Naive thymus-derived CD4-positive, alpha-beta T cell (primary cell): Measurements from ENCODE around the gene GLDC. TPM values are rescaled to one million over a fixed set of nuclear protein-coding genes. Genes with fewer than 3 reads are reported as not detected.
A peak's percentile ranks its signal among the peaks of the same experiment; 100 is the strongest.

Experiments used
- ATAC-seq: fragments of 150-1000 bp; cut with Tn5 transposase; 2 replicates; pipeline ENCODE4 v1.10.0; 2021; ENCODE audit warnings: mild to moderate bottlenecking, moderate library complexity
- CTCF ChIA-PET: fragments of 350-600 bp; sonication (Branson Sonifier 250); formaldehyde crosslinking; loops from one replicate; lab custom pipeline; 2021; ENCODE audit warnings: antibody characterized with exemption; lab: Charles Lee
- POLR2A ChIA-PET: fragments of 350-600 bp; sonication (Branson Sonifier 250); formaldehyde crosslinking; loops from one replicate; lab custom pipeline; 2021; ENCODE audit warnings: antibody characterized with exemption, inconsistent platforms; lab: Charles Lee
- DNase-seq, 9 donors: peaks; one replicate each; pipeline versions ENCODE4 v3.0.0 to v3.0.0-alpha.2; 2020 to 2022; ENCODE audit warnings: mixed read lengths in 1 of 9
- H3K27ac ChIP-seq: one replicate; pipeline ENCODE4 v1.7.0; 2013; ENCODE audit warnings: mild to moderate bottlenecking, low read depth, low read length, moderate library complexity
- H3K27me3 ChIP-seq, 2 donors: one replicate each; pipeline ENCODE4 v1.7.0; 2013; ENCODE audit warnings: low read length in 2 of 2, mild to moderate bottlenecking in 2 of 2, moderate library complexity in 2 of 2; ENCODE audit not compliant: control insufficient read depth in 2 of 2, insufficient read depth in 2 of 2
- H3K36me3 ChIP-seq, 3 experiments: 1 replicate in 2 of 3; 2 replicates in 1 of 3; pipeline ENCODE4 v1.7.0; 2013; ENCODE audit warnings: low read length in 3 of 3, mild to moderate bottlenecking in 3 of 3, moderate library complexity in 1 of 3; ENCODE audit not compliant: insufficient read depth in 3 of 3, control insufficient read depth in 2 of 3
- H3K4me1 ChIP-seq, 2 donors: one replicate each; pipeline ENCODE4 v1.7.0; 2013; ENCODE audit warnings: low read length in 2 of 2, mild to moderate bottlenecking in 2 of 2, moderate library complexity in 1 of 2; ENCODE audit not compliant: control insufficient read depth in 2 of 2, insufficient read depth in 2 of 2
- H3K4me3 ChIP-seq: 2 replicates; pipeline ENCODE4 v1.7.0; 2013; ENCODE audit warnings: mild to moderate bottlenecking, low read length
- H3K9me3 ChIP-seq, 3 experiments: 1 replicate in 2 of 3; 2 replicates in 1 of 3; pipeline ENCODE4 v1.7.0; 2013; ENCODE audit warnings: low read length in 3 of 3; ENCODE audit not compliant: control insufficient read depth in 2 of 3
- H3K27ac Mint-ChIP-seq, 9 donors: one replicate each; pipeline ENCODE4 v1.8.0; 2020 to 2022; ENCODE audit warnings: mixed read lengths in 9 of 9, mild to moderate bottlenecking in 8 of 9, moderate library complexity in 5 of 9, inconsistent platforms in 2 of 9
- H3K27me3 Mint-ChIP-seq, 5 donors: one replicate each; pipeline ENCODE4 v1.8.0; 2021 to 2022; ENCODE audit warnings: mixed read lengths in 5 of 5, mild to moderate bottlenecking in 1 of 5
- H3K36me3 Mint-ChIP-seq, 5 donors: one replicate each; pipeline ENCODE4 v1.8.0; 2020 to 2022; ENCODE audit warnings: mixed read lengths in 5 of 5, mild to moderate bottlenecking in 3 of 5, inconsistent platforms in 1 of 5
- H3K4me1 Mint-ChIP-seq, 7 donors: one replicate each; pipeline ENCODE4 v1.8.0; 2020 to 2022; ENCODE audit warnings: mixed read lengths in 7 of 7, mild to moderate bottlenecking in 3 of 7, inconsistent platforms in 1 of 7
- H3K4me3 Mint-ChIP-seq, 10 donors: one replicate each; pipeline ENCODE4 v1.8.0; 2020 to 2022; ENCODE audit warnings: mild to moderate bottlenecking in 10 of 10, mixed read lengths in 10 of 10, moderate library complexity in 6 of 10, inconsistent platforms in 2 of 10
- H3K9me3 Mint-ChIP-seq, 11 donors: one replicate each; pipeline ENCODE4 v1.8.0; 2020 to 2022; ENCODE audit warnings: mixed read lengths in 11 of 11, mild to moderate bottlenecking in 4 of 11, inconsistent platforms in 1 of 11, moderate library complexity in 1 of 11
- intact Hi-C, 2 donors: fragments of 100-400 bp; cut with micrococcal nuclease; formaldehyde crosslinking; loops; one replicate each; pipeline ENCODE4 v1.15.1; 2023
- polyA plus RNA-seq, 2 donors: library from polyadenylated mRNA; unstranded; fragments of 300-500 nt; fragmentation: Illumina TruSeq; gene quantifications; one replicate each; pipeline ENCODE4 v1.2.3, GENCODE V29; 2021
- total RNA-seq, 6 experiments: library from RNA in 5 of 6; stranded (reverse) in 5 of 6; gene quantifications; 1 replicate in 5 of 6; 2 replicates in 1 of 6; pipeline ENCODE4 v1.2.3 and lab custom pipeline; 2021 to 2026

GLDC gene
- total and polyA plus RNA-seq, 7 experiments from 2014 or later = 0.56 to 2.2 (median 2.0) TPM; not detected in 4

GRCh38 chr9:6609497-6610016 lies 36.0 kb downstream of the GLDC start:
- no peaks in the 10 kb centered on the region for H3K36me3 ChIP-seq
- H3K27me3 ChIP-seq = no peaks in the 10 kb centered on the region
- H3K27me3 Mint-ChIP-seq = no peaks in the 10 kb centered on the region
- H3K27ac ChIP-seq = no peak overlapping the region
- H3K9me3 ChIP-seq = no peaks in the 10 kb centered on the region
- ATAC-seq (no peak), DNase-seq (no peak)
- ChIA-PET POLR2A (no interaction called here), CTCF (interaction anchor here (1.1 kb wide), 1 partner anchor 24 kb away, joined by 3 read pairs; no protein-coding TSS in a partner anchor)
- no peaks in the 10 kb centered on the region for H3K36me3 Mint-ChIP-seq
- intact Hi-C loops = no loop called here
- H3K4me1 Mint-ChIP-seq = no peaks in the 10 kb centered on the region
- no peak overlapping the region for H3K27ac Mint-ChIP-seq
- H3K9me3 Mint-ChIP-seq = no peaks in the 10 kb centered on the region
- H3K4me1 ChIP-seq = no peaks in the 10 kb centered on the region
- no peak overlapping the region for H3K4me3 ChIP-seq
- no peak overlapping the region for H3K4me3 Mint-ChIP-seq

GRCh38 chr9:6605202-6605601 lies 40.3 kb downstream of the GLDC start:
- no peaks in the 10 kb centered on the region for H3K27me3 Mint-ChIP-seq
- no peaks in the 10 kb centered on the region for H3K9me3 Mint-ChIP-seq
- Histone ChIP-seq H3K27ac (no peak overlapping the region), H3K4me1 (no peaks in the 10 kb centered on the region), H3K4me3 (no peak overlapping the region), H3K27me3 (no peaks in the 10 kb centered on the region), H3K36me3 (no peaks in the 10 kb centered on the region), H3K9me3 (no peaks in the 10 kb centered on the region)
- no peaks in the 10 kb centered on the region for H3K4me1 Mint-ChIP-seq
- no peaks in the 10 kb centered on the region for H3K36me3 Mint-ChIP-seq
- ATAC-seq (peak; percentile 34), DNase-seq (no peak)
- intact Hi-C loops = no loop called here
- no peak overlapping the region for H3K4me3 Mint-ChIP-seq
- CTCF ChIA-PET = no interaction called here
- POLR2A ChIA-PET = no interaction called here
- no peak overlapping the region for H3K27ac Mint-ChIP-seq

- Histone ChIP-seq H3K9me3 (no peaks in the 10 kb centered on the region), H3K4me3 (no peak overlapping the region), H3K4me1 (no peaks in the 10 kb centered on the region), H3K27me3 (no peaks in the 10 kb centered on the region), H3K36me3 (no peaks in the 10 kb centered on the region), H3K27ac (no peak overlapping the region)
- no peak overlapping the region for H3K27ac Mint-ChIP-seq
- H3K36me3 Mint-ChIP-seq = no peaks in the 10 kb centered on the region
- ATAC-seq = no peak
- intact Hi-C loops = no loop called here
- ChIA-PET POLR2A (no interaction called here), CTCF (no interaction called here)
- no peaks in the 10 kb centered on the region for H3K27me3 Mint-ChIP-seq
- no peak for DNase-seq
- no peak overlapping the region for H3K4me3 Mint-ChIP-seq
- H3K9me3 Mint-ChIP-seq = no peaks in the 10 kb centered on the region
- peaks cover 0 to 5% (median 0%) of the 10 kb centered on the region in 7 donors for H3K4me1 Mint-ChIP-seq
Measured at GRCh38 chr9:6600426-6600825, 45.1 kb downstream of the GLDC start.

DNA sequence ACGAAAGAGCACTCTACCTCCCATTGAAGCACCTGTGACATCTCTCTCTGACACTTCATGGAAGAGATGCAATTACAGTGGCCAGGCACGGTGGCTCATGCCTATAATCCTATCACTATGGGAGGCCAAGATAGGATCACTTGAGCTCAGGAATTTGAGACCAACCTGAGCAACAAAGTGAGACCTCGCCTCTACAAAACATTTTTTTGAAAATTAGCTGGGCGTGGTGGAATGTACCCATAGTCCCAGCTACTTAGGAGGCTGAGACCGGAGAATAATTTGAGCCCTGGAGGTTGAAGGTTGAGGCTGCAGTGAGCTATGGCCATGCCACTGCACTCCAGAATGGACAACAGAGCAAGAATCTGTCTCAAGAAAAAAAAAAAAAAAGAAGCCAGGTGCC lies 45.5 kb downstream of the GLDC start:
- Histone ChIP-seq H3K4me3 (no peak overlapping the region), H3K9me3 (no peaks in the 10 kb centered on the region), H3K36me3 (no peaks in the 10 kb centered on the region), H3K27me3 (no peaks in the 10 kb centered on the region), H3K27ac (no peak overlapping the region), H3K4me1 (no peaks in the 10 kb centered on the region)
- no peak overlapping the region for H3K27ac Mint-ChIP-seq
- CTCF ChIA-PET = interaction anchor here (0.6 to 1.0 kb wide), 2 partner anchors 15 to 16 kb away, joined by 3 read pairs; no protein-coding TSS in a partner anchor
- POLR2A ChIA-PET = no interaction called here
- DNase-seq = no peak
- no peaks in the 10 kb centered on the region for H3K27me3 Mint-ChIP-seq
- H3K4me1 Mint-ChIP-seq = peaks cover 0 to 5% (median 0%) of the 10 kb centered on the region in 7 donors
- H3K4me3 Mint-ChIP-seq = no peak overlapping the region
- no peak for ATAC-seq
- no peaks in the 10 kb centered on the region for H3K9me3 Mint-ChIP-seq
- intact Hi-C loops = no loop called here
- no peaks in the 10 kb centered on the region for H3K36me3 Mint-ChIP-seq

- Mint-ChIP-seq H3K4me3 (no peak overlapping the region), H3K27me3 (peaks cover 0 to 4% (median 0%) of the 10 kb centered on the region in 5 donors), H3K36me3 (no peaks in the 10 kb centered on the region), H3K9me3 (no peaks in the 10 kb centered on the region), H3K27ac (peak overlapping the region in 1 of 9 donors; percentile 60), H3K4me1 (peaks cover 0 to 5% (median 0%) of the 10 kb centered on the region in 7 donors)
- CTCF ChIA-PET = interaction anchor here (1.5 kb wide), 1 partner anchor 13 kb away, joined by 5 read pairs; no protein-coding TSS in a partner anchor
- H3K4me1 ChIP-seq = no peaks in the 10 kb centered on the region
- DNase-seq = peak in 1 of 9 donors; percentile 26
- no peak overlapping the region for H3K4me3 ChIP-seq
- no peak for ATAC-seq
- no peaks in the 10 kb centered on the region for H3K27me3 ChIP-seq
- H3K36me3 ChIP-seq = no peaks in the 10 kb centered on the region
- H3K9me3 ChIP-seq = no peaks in the 10 kb centered on the region
- intact Hi-C loops = loop anchor here in 1 of 2 donors (5.0 kb wide), 1 partner anchor 49 kb away; the partner anchor contains the start of gene GLDC
- no peak overlapping the region for H3K27ac ChIP-seq
- POLR2A ChIA-PET = no interaction called here
Measured at GRCh38 chr9:6598249-6598725, 47.2 kb downstream of the GLDC start.

GRCh38 chr9:6592791-6593190 lies 52.7 kb downstream of the GLDC start:
- no peak overlapping the region for H3K4me3 ChIP-seq
- no peak overlapping the region for H3K27ac Mint-ChIP-seq
- no peaks in the 10 kb centered on the region for H3K36me3 Mint-ChIP-seq
- H3K27ac ChIP-seq = no peak overlapping the region
- ChIA-PET CTCF (no interaction called here), POLR2A (interaction anchor here (0.8 kb wide), 1 partner anchor 749 kb away, joined by 3 read pairs; no protein-coding TSS in a partner anchor)
- intact Hi-C loops = no loop called here
- no peaks in the 10 kb centered on the region for H3K27me3 ChIP-seq
- no peaks in the 10 kb centered on the region for H3K36me3 ChIP-seq
- peaks cover 0 to 4% (median 0%) of the 10 kb centered on the region in 5 donors for H3K27me3 Mint-ChIP-seq
- ATAC-seq (no peak), DNase-seq (no peak)
- no peaks in the 10 kb centered on the region for H3K4me1 ChIP-seq
- no peak overlapping the region for H3K4me3 Mint-ChIP-seq
- peaks cover 0 to 10% (median 0%) of the 10 kb centered on the region in 7 donors for H3K4me1 Mint-ChIP-seq
- no peaks in the 10 kb centered on the region for H3K9me3 ChIP-seq
- no peaks in the 10 kb centered on the region for H3K9me3 Mint-ChIP-seq

DNA sequence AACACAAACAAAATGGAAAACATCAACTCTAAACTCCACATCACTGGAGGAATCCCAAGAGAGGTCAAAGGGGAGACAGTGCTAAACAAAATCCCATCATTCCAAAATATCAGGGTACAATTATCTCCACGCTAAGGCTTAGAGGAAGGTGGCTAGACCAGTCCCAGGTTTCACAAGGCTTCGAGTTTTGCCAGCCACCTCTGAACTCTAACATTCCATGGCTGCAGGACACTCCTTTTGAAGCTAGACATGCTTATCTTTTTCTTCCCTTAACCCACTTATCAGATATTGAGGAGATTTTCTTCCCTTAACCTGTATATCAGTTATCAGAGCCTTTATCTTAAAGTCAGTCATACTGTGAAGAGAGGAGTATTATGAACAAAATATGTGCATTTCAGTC lies 53.3 kb downstream of the GLDC start:
- Mint-ChIP-seq H3K9me3 (no peaks in the 10 kb centered on the region), H3K36me3 (no peaks in the 10 kb centered on the region), H3K4me1 (peaks cover 0 to 10% (median 0%) of the 10 kb centered on the region in 7 donors), H3K4me3 (no peak overlapping the region), H3K27me3 (peaks cover 0 to 4% (median 0%) of the 10 kb centered on the region in 5 donors), H3K27ac (no peak overlapping the region)
- CTCF ChIA-PET = no interaction called here
- ATAC-seq (no peak), DNase-seq (no peak)
- no peak overlapping the region for H3K4me3 ChIP-seq
- POLR2A ChIA-PET = no interaction called here
- intact Hi-C loops = no loop called here
- H3K27me3 ChIP-seq = no peaks in the 10 kb centered on the region
- H3K27ac ChIP-seq = no peak overlapping the region
- no peaks in the 10 kb centered on the region for H3K9me3 ChIP-seq
- no peaks in the 10 kb centered on the region for H3K4me1 ChIP-seq
- H3K36me3 ChIP-seq = no peaks in the 10 kb centered on the region
